Measurements from ENCODE around the gene NOS2. TPM values are rescaled to one million over a fixed set of nuclear protein-coding genes. Genes with fewer than 3 reads are reported as not detected.
"Not testable (repeated sequence)": the region's sequence is repeated elsewhere in the genome, so short reads cannot be mapped to it uniquely, and the experiment has no call there.

Gene NOS2
- total RNA-seq, 1 donor from 2014 or later = not detected

DNA sequence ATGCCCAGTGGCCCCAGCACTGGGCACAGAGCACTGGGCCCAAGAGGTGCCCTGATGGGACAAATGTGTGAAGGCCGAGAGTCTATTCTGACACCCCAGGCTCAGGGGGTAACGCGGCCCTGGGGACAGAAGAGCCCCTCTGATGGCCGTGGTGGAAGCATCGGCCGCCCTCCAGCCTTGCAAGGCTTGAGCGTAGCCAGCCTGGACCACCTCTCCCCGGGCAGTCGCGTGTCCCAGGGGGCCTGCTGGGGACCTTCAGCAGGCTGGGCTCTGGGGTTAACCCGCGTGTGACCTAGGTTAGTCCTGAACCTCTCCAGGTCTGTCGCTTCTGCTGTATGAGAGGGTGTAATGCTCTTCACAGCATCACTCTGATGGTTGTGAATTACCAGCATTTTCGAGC lies 40.8 kb downstream of the NOS2 start:
- no peak for ATAC-seq

DNA sequence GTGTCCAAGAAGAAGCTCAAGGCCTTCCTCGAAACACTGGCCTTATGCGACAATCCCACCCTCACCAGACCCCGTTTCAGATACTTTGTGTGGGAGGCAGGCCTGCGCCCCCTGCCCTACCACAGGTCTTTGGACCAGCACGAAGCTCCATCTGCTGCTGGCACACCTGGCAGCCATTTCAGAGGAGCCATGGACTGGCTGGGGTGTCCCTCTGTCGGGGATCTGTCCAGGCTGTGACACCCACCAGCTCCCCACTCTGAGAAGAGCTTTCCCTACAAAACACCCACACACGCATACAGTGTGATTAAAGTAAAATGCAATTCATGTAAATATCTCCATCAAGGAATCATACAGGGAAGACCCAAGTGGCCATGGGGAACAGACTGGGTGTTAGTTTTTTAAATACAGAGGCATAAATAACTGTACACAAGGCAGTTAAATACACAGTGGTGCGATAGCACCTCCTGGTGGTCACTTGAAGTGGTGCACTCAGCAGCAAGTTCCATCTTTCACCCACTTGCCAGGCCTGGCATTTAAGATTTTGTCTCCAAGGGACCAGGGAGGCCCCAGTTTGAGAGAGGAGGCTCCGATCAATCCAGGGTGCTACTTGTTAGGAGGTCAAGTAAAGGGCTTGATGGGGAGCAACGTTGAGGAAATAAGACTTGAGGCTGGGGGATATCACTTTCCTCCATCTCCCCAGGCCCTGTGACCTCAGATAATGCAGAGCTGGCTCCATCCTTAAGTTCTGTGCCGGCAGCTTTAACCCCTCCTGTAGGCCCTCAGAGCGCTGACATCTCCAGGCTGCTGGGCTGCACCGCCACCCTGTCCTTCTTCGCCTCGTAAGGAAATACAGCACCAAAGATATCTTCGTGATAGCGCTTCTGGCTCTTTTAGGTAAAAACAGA lies 43.6 kb downstream of the NOS2 start:
- DNase-seq (ENCODE audit: low spot score) (peak; percentile 57), ATAC-seq (peak; percentile 71)

More for the DNA sequence above, 40.8 kb downstream of the NOS2 start:
- no peak for DNase-seq (ENCODE audit: low spot score)

DNA sequence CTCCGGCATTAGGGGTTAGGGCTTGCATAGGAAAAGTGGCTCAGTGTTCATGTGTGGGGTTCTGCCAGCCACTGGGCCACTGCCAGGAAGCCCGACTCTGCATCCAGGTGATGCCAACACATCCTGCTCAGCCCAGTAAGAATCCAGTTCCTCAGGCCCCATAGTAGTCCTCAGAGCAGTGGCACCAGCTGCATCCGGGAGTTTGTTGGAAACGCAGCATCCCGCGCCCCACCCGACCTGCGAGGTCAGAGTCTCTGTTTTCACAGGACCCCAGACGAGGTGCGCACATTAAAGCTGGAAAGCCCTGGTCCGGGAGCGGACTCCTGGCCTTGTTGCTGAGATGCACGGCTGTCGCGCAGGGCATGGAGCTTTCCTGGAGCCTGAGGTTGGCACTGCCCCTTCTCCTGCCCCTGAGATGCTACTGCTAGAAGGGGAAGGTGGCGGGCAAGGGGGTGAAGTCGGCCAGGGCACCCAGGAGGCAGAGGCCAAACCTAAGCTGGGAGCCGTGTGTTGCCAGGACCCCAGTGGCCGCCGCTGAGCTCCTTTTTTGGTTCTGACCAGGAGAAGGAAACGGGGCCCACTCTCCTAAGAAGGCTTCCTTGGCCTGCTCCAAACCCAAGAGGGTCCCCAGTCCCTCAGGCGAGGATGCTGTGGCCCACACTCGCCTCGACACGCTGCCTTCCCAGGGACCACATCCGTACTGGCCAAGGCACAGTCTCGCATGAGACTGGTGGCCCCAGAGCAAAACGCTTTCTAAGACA lies 44.4 kb downstream of the NOS2 start:
- DNase-seq (ENCODE audit: low spot score) (no peak), ATAC-seq (no peak)

DNA sequence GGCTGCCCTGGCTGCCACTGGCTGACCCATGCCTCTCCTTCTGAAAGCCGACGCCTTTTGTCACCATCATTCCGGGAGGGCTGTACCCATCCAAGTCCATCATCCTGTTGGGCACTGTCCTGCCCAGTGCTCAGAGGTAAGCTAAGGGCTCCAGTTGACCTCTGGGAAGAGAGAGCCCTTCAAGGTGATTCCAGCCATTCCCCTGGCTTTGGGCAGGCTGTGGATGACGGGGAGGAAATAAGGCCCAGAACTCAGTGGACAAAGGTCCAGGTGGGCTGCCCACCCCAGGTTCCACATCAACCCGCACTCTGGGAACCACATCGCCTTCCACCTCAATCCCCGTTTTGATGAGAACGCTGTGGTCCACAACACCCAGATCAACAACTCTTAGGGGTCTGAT lies 45.8 kb downstream of the NOS2 start:
- DNase-seq (ENCODE audit: low spot score) (no peak), ATAC-seq (no peak)

DNA sequence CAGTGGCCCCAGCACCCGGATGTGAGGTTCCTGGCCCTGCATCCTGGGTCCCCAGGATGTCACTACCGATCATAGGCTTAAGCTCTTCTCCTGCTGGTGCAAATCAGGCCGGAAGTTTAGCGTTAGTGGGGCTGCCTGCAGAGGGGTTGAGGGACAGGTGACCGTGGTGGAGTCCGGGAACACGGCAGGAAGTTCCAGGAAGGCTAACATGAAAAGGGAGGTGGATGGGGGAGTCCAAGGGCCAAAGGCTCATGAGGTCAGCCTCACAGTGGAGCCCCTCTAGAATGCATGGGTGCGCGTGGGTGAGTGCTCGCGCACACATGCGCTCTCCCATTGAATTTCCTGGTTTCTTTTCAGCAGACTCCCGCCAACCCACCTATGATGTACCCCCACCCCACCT lies 46.6 kb downstream of the NOS2 start:
- not testable (repeated sequence) for ATAC-seq; DNase-seq (ENCODE audit: low spot score)

DNA sequence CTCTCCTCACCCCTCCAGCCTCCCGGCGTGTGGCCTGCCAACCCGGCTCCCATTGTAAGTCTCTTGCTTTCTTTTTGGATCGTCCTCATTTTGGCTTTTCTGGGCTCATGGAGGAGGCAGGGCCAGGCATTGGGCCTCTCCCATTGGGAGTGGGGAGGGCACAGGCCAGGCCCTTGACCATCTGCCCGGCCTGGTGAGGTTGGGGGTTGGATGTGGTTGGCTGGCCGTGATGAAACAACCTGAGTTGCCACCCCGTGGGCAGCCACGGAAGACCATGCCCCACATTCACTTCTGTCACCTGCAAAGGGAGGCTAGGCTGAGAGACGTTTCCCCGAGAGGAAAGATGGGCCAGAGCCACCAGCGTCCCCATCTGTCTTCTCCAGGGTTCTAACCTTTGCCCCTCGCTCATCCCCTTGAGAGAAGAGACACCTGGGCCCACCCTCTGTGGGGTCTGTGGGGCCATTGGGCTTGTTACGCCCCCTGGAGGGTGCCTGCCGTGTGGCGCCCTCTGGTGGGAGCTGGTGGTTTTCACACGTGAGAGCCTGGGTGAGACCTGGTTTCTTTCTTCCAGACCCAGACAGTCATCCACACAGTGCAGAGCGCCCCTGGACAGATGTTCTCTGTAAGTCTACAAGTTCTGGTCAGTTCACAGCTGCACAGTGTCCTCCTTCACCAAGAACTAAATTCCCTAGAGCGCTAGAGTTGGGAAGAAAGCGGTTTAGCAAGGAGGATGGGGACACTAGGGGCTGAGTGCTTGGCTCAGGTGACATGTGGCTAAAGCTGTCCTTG lies 47.3 kb downstream of the NOS2 start:
- ATAC-seq = peak; percentile 50
- not testable (repeated sequence) for DNase-seq (ENCODE audit: low spot score)

DNA sequence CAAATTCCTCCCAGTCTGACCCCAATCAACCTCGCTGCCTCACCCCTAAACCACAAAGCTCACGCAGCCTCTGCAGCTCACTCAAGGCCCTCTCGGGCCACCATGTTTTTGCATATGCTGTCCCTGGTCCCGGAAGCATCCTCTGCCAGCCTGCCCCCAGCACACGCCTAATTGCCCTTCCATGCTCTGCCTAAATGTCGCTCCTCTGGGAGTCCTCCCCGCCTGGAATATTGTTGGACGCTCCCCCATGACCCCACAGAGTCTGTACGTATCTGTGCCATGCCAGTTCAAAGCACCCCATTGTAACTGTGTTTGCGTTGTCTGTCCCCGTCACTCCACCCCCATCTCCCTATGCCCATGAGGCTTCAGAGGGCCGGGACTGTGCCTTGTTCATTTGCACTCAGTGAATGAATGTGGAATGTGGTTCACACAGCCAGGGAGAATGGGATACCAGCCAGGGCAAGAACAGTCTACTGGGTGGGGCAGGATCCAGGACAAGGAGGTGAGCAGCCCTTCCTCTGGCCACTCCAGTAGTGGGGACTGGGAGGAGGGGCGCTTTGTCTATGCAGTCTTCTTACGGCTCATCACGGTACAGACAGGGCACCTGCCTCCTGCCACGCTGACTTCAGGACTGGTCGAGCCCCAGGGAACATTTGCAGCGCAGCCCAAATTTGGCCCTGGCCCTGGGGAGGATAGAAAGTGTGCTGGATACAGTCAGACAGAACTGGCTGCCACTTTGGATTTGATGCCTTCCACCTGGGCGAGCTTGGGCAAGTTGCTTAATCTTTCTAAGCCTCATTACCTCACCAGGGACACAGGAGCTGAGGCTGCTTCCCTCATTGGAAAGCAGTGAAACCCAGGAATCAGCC lies 48.5 kb downstream of the NOS2 start:
- ATAC-seq = no peak
- DNase-seq (ENCODE audit: low spot score) = no peak

DNA sequence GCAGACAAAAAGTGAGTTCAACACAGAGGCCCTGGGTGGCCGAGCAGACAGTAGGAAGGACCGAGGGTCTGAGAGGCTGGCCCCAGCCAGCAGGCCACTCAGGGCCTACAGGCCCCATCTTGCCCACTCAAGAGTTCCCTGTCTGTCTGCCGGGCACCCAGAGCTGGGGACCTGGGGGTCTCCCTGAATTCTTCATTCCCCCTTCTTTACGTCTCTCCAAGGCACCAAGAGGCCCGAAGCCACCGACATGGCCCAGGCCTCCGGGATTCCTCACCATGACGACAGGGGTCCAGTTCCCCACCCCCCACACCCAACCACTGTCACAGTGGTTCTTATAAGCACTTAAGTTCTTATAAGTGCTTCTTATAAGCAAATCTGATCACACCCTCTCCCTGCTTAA lies 49.2 kb downstream of the NOS2 start:
- no peak for DNase-seq (ENCODE audit: low spot score)
- ATAC-seq = no peak

DNA sequence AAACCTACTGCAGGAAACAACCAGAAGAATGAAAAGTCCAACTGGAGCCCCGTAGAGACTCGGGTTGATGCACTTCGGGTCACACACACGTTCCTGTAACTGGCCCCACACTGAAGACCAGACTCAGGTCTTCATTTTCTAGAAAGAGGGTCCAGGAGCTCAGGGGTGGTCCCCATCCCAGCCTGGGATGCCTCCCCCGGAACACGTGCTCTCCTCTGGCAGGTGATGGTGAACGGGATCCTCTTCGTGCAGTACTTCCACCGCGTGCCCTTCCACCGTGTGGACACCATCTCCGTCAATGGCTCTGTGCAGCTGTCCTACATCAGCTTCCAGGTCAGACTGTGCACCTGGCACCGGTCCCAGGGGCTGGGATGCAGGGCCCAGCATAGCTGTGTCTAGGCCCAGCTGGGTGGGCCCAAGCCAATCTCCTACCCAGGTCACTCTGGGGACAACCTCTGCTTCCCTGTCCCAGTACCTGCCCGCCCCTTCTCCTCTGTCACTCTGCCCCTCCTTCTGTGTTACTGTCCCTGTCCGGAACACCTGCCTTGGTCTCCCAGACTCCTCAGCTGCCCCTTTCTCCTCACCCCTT lies 50.7 kb downstream of the NOS2 start:
- not testable (repeated sequence) for DNase-seq (ENCODE audit: low spot score); ATAC-seq

DNA sequence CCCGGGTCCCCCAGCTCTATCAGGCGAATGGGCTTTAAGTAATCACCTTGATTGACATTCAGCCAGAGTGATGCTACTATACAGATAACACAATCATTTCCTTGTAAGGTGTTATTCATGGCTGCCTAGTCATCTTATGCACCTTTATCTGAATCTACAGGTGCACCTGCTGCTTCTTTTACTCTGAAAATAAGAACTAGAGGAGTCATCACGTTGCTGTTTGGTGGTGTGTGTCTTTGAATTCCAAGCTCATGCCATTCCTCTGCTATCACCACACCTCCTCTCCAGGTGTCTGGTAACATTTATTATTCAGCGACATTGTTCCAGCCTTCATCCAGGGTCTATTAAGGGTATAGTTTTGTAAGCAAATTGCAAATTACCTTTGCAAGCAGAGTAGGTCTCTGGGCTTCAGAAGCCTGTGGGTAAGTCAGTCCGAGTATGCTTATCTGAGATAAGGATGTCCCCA lies 51.9 kb downstream of the NOS2 start:
- ATAC-seq = no peak

DNA sequence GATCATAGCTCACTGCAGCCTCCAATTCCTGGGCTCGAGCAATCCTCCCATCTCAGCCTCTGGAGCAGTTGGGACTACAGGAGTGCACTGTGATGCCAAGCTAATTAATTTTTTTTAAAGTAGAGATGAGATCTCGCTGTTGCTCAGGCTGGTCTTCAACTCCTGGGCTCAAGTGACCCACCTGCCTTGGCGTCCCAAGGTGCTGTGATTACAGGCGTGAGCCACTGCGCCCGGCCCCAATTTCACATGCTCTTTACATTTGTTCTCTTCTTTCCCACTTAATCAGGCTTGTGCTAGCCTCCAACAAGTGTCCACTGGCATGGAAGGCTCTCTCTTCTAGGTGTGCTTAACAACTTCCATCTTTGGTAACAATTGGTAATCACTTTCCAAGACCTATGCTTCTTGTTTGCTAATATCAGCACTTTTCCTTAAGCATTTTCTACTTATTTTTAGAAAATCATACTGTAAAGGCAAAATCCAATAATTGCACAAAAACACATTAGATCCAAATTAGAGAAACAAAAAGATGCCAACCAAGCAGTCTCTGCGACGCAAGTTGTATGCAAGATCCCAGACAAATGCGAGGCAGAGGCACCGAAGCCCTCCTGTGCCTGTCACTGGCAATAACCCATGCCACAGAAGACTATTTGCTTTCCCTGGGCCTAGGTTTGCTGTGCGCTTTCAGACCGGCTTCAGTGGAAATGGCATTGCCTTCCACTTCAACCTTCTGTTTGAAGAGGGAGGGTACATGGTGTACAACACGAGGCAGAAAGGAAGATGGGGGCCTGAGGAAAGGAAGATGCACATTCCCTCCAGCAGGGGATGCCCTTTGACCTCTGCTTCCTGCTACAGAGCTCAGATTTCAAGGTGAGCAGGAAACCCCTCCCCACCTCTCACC lies 52.6 kb downstream of the NOS2 start:
- DNase-seq (ENCODE audit: low spot score) (no peak), ATAC-seq (no peak)

More for the DNA sequence above, 51.9 kb downstream of the NOS2 start:
- no peak for DNase-seq (ENCODE audit: low spot score)

DNA sequence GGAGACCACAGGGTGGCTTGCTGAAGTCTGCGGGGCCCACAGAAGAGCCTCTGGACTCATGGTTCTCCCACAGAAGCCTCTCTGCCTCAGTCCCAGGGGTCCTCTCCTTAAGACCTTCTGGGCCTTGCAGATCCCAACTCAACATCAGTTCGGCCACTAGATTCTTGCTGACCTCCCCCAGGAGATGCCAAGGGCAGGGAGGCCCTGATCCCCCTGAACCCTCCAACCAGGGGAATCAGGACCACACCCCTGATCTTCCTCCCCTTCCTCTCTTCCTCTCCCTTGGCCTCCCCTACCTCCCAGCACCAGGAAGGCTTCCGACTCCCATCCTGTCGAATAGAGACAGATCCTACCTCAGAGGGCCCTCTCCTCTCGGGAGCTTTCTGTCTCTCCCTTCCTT lies 53.4 kb downstream of the NOS2 start:
- DNase-seq (ENCODE audit: low spot score) = no peak
- ATAC-seq = no peak

DNA sequence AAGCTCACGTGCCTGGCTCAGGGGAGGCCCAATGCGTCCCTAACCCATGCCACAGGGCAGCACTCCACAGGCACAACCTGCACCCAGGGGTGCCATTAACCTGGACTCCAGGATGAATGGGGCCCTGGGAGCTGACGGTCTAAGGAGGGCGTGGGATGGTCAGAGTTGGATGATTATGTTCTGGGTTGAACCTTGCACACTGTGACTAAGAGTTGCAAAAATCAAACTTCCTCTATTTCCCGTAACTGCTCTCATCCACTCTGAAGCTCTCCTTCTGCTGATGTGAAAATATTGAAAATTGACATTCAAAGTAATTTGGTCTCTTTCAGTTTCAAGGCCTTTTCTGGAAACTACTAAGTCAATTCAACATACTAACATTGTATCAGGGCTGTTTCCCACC lies 54.0 kb downstream of the NOS2 start:
- ATAC-seq = peak; percentile 21
- DNase-seq (ENCODE audit: low spot score) = not testable (repeated sequence)

DNA sequence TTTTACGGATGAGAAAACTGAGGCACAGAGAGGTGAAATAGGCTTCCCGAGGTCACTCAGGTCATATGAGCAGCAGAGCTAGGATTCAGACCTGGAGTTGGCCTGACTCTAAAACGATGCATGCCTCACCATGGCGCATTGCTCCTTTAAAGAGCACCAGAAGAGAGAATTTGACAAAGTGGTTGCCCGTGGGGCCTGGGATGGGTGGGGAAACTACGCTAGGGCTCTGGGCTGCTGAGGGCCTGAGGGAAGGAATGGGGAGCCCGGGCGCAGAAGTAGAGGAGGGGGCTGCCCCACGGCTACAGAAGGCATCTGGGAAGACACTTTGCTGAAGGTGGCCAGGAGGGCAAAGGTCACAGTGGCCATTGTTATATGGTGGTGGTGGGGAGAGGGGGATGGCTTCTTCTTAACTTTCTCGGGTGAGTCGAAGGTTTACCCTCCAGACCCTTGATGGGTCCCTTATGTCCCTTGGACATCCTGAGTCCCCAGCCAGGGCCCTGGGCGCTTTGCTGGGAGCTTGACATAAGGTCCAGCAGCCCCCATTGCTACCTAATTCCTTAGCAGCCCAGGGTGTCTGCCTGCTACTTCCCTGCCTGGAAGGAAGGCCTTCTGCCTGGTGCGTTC lies 55.0 kb downstream of the NOS2 start:
- not testable (repeated sequence) for DNase-seq (ENCODE audit: low spot score); ATAC-seq

DNA sequence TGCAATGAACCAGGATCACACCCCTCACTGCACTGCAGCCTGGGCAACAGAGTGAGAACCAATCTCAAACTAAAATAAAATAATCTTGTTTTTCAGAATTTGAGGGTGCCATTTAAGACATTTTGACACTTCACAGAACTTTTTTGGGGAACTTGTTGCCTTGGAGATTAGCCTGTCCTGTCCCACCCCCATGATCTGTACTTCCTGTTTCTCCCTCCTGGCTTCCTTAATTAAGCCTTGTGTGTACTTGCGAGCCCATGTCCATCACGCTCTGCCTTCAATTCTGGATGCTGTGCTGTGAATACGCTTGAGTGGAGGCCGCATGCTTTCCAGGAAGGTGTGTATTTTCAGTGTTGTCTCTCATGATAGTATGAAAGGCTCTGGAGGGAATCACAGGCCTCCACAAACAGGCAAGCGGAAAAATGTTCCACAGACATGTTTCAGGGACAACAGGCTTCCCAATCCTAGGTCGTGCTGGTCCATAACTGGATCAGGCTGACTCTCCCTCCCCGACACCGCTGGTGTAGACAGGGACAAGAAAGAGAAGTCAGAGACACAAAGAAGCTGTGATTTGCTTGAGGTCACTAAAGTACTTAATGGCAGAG lies 56.9 kb downstream of the NOS2 start:
- DNase-seq (ENCODE audit: low spot score) = no peak
- ATAC-seq = no peak

DNA sequence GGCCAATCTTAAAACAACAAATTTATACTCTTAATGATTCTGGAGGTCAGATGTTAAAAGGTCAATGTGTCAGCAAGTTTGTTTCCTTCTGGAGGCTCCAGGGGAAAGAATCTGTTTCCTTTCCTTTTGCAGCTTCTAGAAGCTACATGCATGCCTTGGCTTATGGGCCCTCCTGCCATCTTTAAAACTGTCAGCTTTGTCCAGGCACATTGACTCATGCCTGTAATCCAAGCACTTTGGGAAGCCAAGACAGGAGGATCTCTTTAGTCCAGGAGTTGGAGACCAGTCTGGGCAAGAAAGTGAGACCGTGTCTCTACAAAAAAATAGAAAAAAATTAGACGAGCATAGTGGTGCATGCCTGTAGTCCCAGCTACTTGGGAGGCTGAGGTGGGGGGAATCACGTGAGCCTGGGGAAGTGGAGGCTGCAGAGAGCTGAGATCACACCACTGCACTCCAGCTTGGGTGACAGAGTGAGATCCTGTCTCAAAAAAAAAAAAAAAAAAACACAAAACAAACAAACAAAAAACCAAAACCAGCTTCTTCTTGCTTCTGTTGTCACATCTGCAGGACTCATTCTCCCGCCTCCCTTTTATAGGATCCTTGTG lies 58.3 kb downstream of the NOS2 start:
- ATAC-seq = no peak
- DNase-seq (ENCODE audit: low spot score) = no peak

DNA sequence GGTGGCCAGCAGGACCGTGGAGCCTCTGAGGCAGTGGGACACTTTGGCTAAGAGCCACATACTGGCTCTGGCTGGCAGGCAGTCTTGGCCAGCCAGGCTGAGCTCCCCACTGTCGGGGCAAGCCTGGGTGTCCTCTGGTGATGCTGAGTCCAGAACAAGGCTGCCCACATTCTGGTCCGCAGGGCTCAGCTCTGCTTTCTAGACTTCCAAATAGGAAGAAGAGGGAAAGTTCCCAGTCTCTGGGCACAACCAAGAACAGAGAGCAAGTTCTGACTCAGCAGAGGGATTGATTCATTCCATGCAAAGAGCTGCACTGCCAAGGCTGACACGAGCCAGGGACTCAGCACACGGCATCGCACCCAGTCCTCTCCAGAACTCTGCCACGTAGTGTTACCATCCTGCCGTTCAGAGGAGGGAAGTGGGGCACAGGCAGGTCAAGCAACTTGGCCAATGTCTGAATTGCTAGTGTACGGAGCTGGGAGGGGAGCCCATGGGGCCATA lies 58.9 kb downstream of the NOS2 start:
- no peak for ATAC-seq
- no peak for DNase-seq (ENCODE audit: low spot score)
